Hematopoietic multipotent progenitor cell treated with erythropoietin and hydrocortisone succinate and interleukin-3 and kit ligand, for 15 days (in vitro differentiated cells): ENCODE measurements around the gene VAMP1.
A peak's percentile ranks its signal among the peaks of the same experiment; 100 is the strongest.

ENCODE experiments used
- DNase-seq: peaks from one replicate; pipeline ENCODE4 v3.0.0-alpha.2; 2015; ENCODE audit warnings: low spot score

The VAMP1 gene

GRCh38 chr12:6425590-6426531, 44.6 kb downstream of the VAMP1 start:
- no peak for DNase-seq

GRCh38 chr12:6424866-6425265, 45.6 kb downstream of the VAMP1 start:
- no peak for DNase-seq

GRCh38 chr12:6424008-6424347, 46.5 kb downstream of the VAMP1 start:
- DNase-seq = no peak

- peak; percentile 92 for DNase-seq
These were observed 47.0 kb downstream of the VAMP1 start for GRCh38 chr12:6423267-6424007.

GRCh38 chr12:6420364-6420763, 50.1 kb downstream of the VAMP1 start:
- no peak for DNase-seq

GRCh38 chr12:6418796-6419195, 51.7 kb downstream of the VAMP1 start:
- DNase-seq = no peak

GRCh38 chr12:6416596-6416995, 53.9 kb downstream of the VAMP1 start:
- no peak for DNase-seq
